ENCODE data around the gene AGAP1.

DNA sequence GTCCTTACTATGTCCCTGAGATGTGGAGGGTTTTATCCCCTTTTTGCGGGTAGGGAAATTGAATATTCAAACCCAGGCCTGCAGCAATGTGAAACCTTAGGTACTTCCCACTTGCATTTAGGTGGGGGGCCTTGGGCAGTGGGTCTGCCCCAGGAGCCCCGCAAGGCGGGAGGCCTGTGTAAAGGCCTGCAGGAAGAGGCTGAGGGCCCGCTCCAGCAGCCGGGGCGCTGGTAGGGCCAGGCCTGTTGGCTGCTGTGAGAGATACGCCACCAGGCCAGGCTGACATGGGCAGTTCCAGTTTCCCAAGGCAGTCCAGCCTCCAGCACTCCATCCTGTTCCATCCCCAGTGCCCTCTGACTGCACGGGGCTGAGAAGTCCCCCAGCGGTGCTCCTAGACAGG lies 610.1 kb downstream of the AGAP1 start:
- TF ChIP-seq POLR2AphosphoS5 (IDR thresholded peaks at IDR 0.05; ENCODE audit: low read depth, low read length) (no peak), SIN3A (IDR thresholded peaks at IDR 0.05; ENCODE audit: borderline replicate concordance, insufficient read depth, low read length) (no peak), TAF1 (IDR thresholded peaks at IDR 0.05; ENCODE audit: borderline replicate concordance, insufficient read depth, low read length) (no peak), FOXP2 (optimal IDR thresholded peaks at IDR 0.05; ENCODE audit: borderline replicate concordance, extremely low read depth, extremely low read length, insufficient read depth) (no peak)
- TF ChIP-seq, protein P1, sequence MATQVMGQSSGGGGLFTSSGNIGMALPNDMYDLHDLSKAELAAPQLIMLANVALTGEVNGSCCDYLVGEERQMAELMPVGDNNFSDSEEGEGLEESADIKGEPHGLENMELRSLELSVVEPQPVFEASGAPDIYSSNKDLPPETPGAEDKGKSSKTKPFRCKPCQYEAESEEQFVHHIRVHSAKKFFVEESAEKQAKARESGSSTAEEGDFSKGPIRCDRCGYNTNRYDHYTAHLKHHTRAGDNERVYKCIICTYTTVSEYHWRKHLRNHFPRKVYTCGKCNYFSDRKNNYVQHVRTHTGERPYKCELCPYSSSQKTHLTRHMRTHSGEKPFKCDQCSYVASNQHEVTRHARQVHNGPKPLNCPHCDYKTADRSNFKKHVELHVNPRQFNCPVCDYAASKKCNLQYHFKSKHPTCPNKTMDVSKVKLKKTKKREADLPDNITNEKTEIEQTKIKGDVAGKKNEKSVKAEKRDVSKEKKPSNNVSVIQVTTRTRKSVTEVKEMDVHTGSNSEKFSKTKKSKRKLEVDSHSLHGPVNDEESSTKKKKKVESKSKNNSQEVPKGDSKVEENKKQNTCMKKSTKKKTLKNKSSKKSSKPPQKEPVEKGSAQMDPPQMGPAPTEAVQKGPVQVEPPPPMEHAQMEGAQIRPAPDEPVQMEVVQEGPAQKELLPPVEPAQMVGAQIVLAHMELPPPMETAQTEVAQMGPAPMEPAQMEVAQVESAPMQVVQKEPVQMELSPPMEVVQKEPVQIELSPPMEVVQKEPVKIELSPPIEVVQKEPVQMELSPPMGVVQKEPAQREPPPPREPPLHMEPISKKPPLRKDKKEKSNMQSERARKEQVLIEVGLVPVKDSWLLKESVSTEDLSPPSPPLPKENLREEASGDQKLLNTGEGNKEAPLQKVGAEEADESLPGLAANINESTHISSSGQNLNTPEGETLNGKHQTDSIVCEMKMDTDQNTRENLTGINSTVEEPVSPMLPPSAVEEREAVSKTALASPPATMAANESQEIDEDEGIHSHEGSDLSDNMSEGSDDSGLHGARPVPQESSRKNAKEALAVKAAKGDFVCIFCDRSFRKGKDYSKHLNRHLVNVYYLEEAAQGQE (IDR thresholded peaks at IDR 0.05; ENCODE audit: insufficient read depth in 1 of 2, low read depth in 2 of 2, low read length in 2 of 2): no peak
